ENCODE measurements around the gene PIWIL4.
"Not testable (repeated sequence)": the region's sequence is repeated elsewhere in the genome, so short reads cannot be mapped to it uniquely, and the experiment has no call there.

The PIWIL4 gene

GRCh38 chr11:94549146-94549545, 18.0 kb upstream of the PIWIL4 start:
- no peak for DNase-seq

GRCh38 chr11:94550513-94550912, 16.7 kb upstream of the PIWIL4 start:
- peak in 1 of 2 donors; percentile 45 for DNase-seq

- no peak for DNase-seq
These were observed 13.2 kb upstream of the PIWIL4 start for GRCh38 chr11:94553938-94554337.

GRCh38 chr11:94555752-94556329, 11.3 kb upstream of the PIWIL4 start:
- not testable (repeated sequence) for DNase-seq

GRCh38 chr11:94557421-94557820, 9.7 kb upstream of the PIWIL4 start:
- no peak for DNase-seq

- DNase-seq, result no peak
These were observed 9.2 kb upstream of the PIWIL4 start for GRCh38 chr11:94557992-94558391.

GRCh38 chr11:94558468-94558867, 8.7 kb upstream of the PIWIL4 start:
- DNase-seq, result peak in 1 of 2 donors; percentile 58

- no peak for DNase-seq
These were observed 8.2 kb upstream of the PIWIL4 start for GRCh38 chr11:94558932-94559331.

GRCh38 chr11:94559361-94559760, 7.8 kb upstream of the PIWIL4 start:
- DNase-seq, result no peak

GRCh38 chr11:94560834-94561233, 6.3 kb upstream of the PIWIL4 start:
- DNase-seq, result no peak

GRCh38 chr11:94563176-94563847, 3.9 kb upstream of the PIWIL4 start:
- DNase-seq, result peak in 1 of 2 donors; percentile 61

GRCh38 chr11:94563848-94564467, 3.2 kb upstream of the PIWIL4 start:
- DNase-seq, result no peak

- DNase-seq, result no peak
These were observed 1.0 kb downstream of the PIWIL4 start for GRCh38 chr11:94568200-94568599.

GRCh38 chr11:94568717-94569116, 1.5 kb downstream of the PIWIL4 start:
- no peak for DNase-seq

GRCh38 chr11:94572975-94573374, 5.8 kb downstream of the PIWIL4 start:
- DNase-seq, result not testable (repeated sequence)

GRCh38 chr11:94574193-94574961, 7.2 kb downstream of the PIWIL4 start:
- DNase-seq, result peak; percentile 3 to 27

- no peak for DNase-seq
These were observed 9.1 kb downstream of the PIWIL4 start for GRCh38 chr11:94576306-94576705.

GRCh38 chr11:94577841-94578240, 10.7 kb downstream of the PIWIL4 start:
- no peak for DNase-seq

- no peak for DNase-seq
These were observed 14.8 kb downstream of the PIWIL4 start for GRCh38 chr11:94581926-94582325.

- no peak for DNase-seq
These were observed 16.2 kb downstream of the PIWIL4 start for GRCh38 chr11:94583213-94583865.

- DNase-seq, result no peak
These were observed 16.8 kb downstream of the PIWIL4 start for GRCh38 chr11:94583866-94584500.

GRCh38 chr11:94584978-94585377, 17.8 kb downstream of the PIWIL4 start:
- no peak for DNase-seq

GRCh38 chr11:94585399-94585798, 18.2 kb downstream of the PIWIL4 start:
- DNase-seq, result no peak
